Adrenal gland (tissue), 5 donors: ENCODE results near the gene TIAL1.

Experiments used
- POLR2A ChIP-seq, 2 donors: fragments of 450-650 bp; IDR thresholded peaks; one replicate each; pipeline ENCODE4 v1.6.1; 2017; ENCODE audit warnings: antibody characterized with exemption in 2 of 2, mild to moderate bottlenecking in 2 of 2, moderate library complexity in 1 of 2
- TF ChIP-seq, protein P1 (sequence below), 6 experiments: fragments of 450-650 bp in 4 of 6; fragments of 200-600 bp in 2 of 6; sonication (generic) in 1 of 6; IDR thresholded peaks; 1 replicate in 5 of 6; 2 replicates in 1 of 6; pipeline versions ENCODE4 v1.5.1 to v1.8.0; 2016 to 2021; ENCODE audit warnings: antibody characterized with exemption in 6 of 6, mild to moderate bottlenecking in 2 of 6, moderate library complexity in 1 of 6
- donor health status: DM: no; HTN: no; CAD: no.

GRCh38 chr10:119523895-119524719, 72.7 kb downstream of the TIAL1 start:
- TF ChIP-seq, protein P1, sequence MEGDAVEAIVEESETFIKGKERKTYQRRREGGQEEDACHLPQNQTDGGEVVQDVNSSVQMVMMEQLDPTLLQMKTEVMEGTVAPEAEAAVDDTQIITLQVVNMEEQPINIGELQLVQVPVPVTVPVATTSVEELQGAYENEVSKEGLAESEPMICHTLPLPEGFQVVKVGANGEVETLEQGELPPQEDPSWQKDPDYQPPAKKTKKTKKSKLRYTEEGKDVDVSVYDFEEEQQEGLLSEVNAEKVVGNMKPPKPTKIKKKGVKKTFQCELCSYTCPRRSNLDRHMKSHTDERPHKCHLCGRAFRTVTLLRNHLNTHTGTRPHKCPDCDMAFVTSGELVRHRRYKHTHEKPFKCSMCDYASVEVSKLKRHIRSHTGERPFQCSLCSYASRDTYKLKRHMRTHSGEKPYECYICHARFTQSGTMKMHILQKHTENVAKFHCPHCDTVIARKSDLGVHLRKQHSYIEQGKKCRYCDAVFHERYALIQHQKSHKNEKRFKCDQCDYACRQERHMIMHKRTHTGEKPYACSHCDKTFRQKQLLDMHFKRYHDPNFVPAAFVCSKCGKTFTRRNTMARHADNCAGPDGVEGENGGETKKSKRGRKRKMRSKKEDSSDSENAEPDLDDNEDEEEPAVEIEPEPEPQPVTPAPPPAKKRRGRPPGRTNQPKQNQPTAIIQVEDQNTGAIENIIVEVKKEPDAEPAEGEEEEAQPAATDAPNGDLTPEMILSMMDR (IDR thresholded peaks at IDR 0.05), result no peak
- no peak for TF ChIP-seq POLR2A (IDR thresholded peaks at IDR 0.05)
